ENCODE data around the gene NKD1.
"Not testable (repeated sequence)": the region's sequence is repeated elsewhere in the genome, so short reads cannot be mapped to it uniquely, and the experiment has no call there.

The NKD1 gene

DNA sequence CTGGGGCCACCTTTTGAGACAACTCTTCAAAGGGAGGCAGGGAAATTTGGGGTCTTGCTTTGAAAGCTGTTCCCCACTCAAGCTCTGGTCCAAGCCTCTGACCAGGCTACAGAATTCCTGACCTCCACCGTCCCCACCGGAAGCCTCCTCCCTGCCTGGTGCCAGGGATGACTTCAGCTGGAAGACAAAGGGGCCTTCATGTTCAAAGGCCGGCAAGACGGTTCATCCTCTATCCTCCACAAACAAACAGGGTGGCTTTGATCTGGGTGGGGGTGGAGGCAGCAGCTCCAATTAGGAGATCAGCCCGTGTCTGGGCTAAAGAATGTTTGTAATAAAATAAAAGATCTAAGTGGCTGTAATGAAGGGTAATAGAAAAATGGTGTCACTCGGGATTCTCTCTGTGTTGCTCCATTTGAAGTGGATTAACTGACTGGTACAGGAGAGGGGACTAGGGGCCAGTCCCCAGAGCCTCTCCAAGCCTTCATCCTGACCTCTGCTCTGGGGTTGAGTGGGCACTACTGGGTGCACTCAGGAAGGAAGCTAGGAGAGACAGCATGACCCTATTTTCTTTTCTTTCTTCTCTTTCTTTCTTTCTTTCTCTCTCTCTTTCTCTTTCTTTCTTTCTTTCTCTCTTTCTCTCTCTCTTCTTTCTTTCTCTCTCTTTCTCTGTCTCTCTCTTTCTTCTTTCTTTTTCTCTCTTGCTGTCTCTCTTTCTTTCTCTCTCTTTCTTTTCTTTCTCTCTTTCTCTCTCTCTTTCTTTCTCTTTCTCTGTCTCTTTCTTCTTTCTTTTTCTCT, 27.5 kb upstream of the NKD1 start:
- no peak for DNase-seq

DNA sequence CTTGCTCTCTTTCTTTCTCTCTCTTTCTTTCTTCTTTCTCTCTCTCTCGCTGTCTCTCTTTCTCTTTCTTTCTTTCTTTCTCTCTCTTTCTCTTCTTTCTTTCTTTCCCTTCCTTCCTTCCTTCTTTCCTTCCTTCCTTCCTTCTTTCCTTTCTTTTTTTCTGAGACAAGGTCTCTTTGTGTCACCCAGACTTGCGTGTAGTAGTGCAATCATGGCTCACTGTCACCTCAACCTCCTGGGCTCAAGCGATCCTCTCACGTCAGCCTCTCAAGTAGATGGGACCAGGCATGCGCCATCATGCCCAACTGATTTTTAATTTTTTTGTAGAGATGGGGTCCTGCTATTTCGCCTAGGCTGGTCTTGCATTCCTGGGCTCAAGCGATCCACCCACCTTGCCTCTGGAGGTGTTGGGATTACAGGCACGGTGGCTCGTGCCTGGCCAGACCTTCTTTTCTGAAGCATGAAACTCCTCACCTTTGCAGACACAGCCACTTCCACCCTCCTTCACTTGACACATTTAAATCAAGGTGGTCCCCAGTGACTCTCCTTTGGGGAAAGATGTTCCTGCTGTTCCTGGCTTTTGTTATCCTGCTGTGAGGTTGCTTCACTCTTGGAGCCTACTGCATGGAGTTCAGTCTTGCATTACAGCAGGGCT, 26.8 kb upstream of the NKD1 start:
- DNase-seq, result no peak

DNA sequence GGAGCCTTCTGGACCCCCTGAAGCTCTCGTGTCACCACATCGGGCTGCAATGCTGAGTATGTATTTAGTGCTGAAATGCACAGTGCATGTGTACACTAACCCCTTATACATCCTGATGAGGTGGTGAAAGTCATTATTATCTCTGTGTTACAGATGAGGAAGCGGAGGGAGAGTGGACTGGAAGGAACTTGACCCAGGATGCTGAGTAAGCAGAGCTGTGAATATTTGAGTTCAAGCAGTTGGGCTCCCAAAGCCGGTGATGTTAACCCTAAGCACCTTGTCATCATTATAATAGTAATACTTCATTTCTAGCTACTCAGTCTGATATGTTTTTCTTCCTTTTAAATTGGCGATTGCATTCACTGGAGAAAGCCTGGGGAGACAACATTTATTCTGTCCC, 25.9 kb upstream of the NKD1 start:
- DNase-seq, result no peak

GRCh38 chr16:50523710-50524109, 24.5 kb upstream of the NKD1 start:
- DNase-seq, result no peak

GRCh38 chr16:50525262-50525661, 22.9 kb upstream of the NKD1 start:
- DNase-seq, result no peak

GRCh38 chr16:50525716-50526115, 22.5 kb upstream of the NKD1 start:
- no peak for DNase-seq

DNA sequence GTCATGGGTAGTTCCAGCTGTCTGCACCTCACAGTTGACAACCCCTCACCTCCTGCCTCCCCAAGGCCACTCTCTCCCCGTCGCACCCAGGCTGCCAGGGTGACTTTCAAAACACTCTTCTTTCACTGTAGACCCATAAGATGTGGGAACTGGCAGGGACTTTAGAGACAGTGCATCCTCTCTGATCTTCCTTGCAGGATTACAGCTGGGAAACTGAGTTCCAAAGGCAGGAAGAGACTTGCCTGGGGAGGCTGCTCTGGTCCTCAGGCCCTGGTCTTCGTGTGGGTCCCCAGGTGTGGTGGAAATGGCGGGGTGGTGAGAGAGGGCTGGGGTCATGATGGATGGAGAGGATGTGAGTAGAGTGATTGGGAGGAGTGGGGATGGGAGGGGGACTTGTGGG, 21.9 kb upstream of the NKD1 start:
- no peak for DNase-seq

DNA sequence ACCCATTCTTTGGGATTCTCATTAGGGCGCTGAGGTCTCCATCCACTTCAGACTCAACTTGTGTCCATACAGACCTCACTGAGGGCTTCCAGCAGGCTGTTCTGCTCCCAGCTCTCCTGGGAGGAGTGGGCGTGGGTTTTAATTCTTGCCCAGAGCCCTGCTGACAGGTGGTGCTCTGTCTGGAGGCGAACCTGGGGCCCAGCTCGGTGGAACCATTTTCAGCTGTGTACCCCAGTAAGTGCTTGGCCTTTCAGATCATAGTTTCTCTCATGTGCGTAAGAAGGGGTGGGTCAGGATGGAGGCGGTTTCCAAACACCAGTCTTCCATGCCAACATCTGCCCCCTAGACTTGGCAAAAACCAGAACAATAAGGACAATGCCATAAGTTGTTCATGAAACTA, 21.4 kb upstream of the NKD1 start:
- no peak for DNase-seq

- no peak for DNase-seq
These were observed 19.4 kb upstream of the NKD1 start for GRCh38 chr16:50528820-50529219.

DNA sequence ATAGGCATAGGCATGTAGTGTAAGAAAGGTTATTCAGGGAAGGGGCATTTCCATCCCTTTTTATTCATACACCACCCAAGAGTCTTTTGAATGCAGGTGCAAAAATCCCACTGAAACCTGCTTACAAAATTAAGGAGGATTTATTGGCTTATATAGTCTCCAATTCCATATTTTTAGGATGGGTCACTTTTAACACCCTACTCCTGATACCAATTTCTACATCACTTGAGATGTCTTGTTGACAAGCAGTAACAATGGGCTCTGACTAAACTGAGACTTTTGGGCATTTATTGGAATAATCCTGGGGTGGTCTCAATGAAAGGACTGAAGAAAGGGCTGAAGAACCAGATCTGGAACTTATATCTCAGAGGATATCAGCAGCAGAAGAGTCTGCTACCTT, 18.9 kb upstream of the NKD1 start:
- DNase-seq, result no peak

DNA sequence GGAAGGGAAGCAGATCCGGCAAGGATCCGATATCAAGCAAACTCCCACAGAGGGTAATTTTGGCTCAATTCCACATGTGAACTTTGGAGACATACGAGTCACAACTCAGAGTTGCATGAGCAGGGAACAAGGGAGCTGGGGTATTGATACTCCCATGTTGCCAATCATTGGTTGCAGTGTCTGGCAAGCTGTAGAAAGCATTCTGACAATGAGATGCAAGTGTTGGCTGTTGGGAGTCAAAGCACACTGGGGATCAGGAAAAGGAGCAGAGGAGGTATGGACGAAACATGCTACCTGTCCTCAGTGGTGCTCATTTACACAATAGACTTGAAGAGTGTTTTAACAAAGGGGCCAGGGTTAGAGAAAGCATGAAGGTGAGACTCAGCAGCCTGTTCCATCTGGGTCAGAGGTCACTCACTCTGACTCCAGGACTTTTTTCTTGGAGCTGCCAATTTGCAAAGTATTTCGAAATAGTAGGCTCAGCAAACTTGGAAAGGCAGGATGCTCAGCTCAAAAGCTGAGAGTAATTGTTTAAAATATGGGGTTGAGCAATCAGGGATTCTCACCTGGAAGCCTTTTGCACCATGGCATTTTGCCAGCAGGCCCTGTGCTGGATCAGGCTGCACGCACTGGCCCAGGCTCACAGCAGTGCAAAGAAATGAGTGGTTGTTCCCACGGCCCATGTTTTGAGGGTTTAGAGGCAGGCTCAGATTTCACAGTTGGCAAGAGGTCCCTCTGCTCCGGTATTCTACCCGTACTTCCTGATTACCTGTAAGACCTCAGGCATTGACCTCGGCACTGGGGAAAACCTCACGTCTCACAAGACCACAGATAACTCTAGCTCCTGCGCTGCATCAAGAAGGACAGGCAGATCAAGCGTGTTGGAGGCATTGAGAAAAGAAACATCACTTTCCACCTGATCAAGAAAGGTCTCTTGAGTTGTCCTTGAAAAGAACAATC, 17.6 kb upstream of the NKD1 start:
- no peak for DNase-seq

GRCh38 chr16:50531359-50531758, 16.8 kb upstream of the NKD1 start:
- no peak for DNase-seq

- DNase-seq, result no peak
These were observed 16.3 kb upstream of the NKD1 start for GRCh38 chr16:50531901-50532300.

DNA sequence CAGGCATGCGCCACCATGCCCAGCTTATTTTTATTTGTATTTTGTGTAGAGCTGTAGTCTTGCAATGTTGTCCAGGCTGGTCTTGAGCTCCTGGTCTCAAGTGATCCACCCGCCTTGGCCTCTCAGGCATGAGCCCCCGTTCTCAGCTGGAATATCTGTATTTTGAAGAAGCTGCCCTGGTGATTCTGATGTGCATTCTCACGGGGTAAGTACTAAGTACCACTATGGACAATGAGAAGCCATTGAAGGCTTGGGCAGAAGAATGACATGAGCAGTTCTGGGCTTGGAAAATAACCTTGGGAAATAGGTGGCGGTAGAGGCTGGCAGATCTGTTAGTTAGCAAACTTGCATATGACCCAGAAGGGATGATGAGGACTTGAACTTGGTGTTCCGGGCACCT, 15.6 kb upstream of the NKD1 start:
- no peak for DNase-seq

DNA sequence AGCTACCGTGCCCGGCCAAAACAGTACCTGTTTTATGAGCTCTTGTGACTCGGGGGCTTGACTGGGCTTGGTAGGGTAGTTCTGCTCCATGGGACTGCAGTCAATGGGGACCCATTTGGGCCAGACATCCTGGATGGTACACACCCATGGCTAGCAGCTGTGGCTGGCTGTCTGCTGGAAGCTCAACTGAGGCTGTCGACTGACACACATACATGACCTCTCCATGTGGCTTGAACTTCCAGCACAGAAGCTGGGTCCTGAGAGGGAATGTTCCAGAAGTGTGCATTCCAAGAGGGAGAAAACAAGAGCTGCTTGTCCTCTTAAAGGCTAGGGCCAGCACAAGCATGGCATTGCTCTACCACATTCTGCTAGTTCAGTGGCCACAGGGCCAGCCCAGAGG, 14.9 kb upstream of the NKD1 start:
- DNase-seq, result no peak

DNA sequence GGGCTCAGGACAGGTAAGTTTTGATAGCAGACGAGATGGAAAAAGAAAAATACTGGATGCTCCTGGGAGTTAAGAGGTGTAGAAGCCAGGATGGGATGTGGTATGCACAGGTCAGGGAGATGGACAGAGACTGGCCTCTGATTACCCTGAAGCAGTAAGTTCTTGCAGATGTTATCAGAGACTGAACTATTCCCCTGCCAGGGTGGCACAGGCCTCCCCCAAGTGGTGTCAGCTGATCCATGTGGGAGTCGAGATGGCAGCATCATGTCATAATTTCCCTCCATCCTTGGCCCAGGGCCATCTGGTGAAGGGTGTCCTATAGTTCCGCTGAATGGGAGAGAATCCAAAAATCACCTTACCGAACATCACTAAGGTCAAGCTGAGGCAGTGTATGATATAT, 14.1 kb upstream of the NKD1 start:
- DNase-seq, result no peak

DNA sequence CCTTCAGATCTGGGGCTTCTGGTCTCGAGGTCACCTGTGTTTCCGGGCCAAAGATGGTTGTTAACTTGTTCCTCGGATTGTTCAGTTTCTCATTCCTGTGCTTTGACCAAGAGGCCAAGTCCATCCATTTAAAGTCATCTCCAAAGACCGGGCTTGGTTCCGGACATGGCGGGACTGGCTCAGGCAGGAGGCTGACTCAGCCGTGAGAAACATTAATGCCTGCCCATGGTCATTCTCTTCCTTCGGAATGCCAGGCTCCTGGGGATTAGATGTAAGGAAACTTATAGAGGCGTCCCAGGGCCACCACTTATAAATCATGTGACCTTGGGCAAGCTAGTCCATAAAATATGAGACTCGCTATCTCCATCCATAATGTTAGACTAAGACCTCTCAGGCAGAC, 13.6 kb upstream of the NKD1 start:
- no peak for DNase-seq

- no peak for DNase-seq
These were observed 13.2 kb upstream of the NKD1 start for GRCh38 chr16:50534958-50535357.

DNA sequence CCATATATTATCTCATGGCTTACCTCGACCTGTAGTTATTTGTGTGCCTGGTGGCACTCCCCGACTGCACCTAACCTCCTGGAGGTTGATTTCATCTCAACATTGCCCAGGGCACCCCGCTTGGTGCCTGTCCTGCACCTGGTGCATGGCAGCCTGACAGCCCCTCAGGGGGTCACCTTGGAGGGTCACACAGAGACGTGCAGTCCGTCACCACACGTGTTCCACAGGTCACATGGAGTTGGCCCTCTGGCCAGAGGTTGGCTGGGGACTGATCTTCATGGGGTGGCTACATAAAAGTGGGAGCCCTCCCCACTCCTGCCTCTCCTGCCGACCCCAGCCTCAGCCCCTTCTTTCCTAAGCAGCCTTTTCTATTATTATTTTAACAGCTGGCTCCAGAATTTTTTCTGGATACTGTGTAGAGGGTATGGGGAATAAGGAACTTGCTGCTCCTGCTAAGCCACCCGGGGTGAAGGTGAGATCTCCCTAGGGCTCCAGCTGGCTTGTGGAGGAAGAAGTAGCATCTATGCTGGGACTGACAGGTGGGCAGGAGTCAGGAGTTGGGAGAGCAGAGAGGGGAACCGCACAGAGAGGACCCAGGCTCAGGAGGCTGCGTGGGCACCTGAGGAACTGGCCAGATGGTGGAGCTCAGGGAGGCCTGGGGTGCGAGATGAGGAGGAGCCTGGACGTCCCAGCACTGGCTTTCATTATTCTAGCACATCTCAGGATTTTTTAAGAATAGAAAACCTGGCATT, 12.5 kb upstream of the NKD1 start:
- no peak for DNase-seq

- DNase-seq, result not testable (repeated sequence)
These were observed 11.9 kb upstream of the NKD1 start for GRCh38 chr16:50536258-50536645.

GRCh38 chr16:50537533-50538290, 10.5 kb upstream of the NKD1 start:
- DNase-seq, result no peak

GRCh38 chr16:50538411-50539052, 9.7 kb upstream of the NKD1 start:
- no peak for DNase-seq
